Embryonic facial prominence (tissue), 1 donor: ENCODE results near the gene GLRA1.
"Not testable (repeated sequence)": the region's sequence is repeated elsewhere in the genome, so short reads cannot be mapped to it uniquely, and the experiment has no call there.

Experiments
- DNase-seq: peaks from one replicate; pipeline ENCODE4 v3.0.0-alpha.2; 2016; ENCODE audit errors: extremely low spot score

Gene GLRA1

GRCh38 chr5:151917904-151918303 lies 6.7 kb downstream of the GLRA1 start:
- DNase-seq: no peak

GRCh38 chr5:151913425-151913824 lies 11.2 kb downstream of the GLRA1 start:
- no peak for DNase-seq

- no peak for DNase-seq
These were observed 12.3 kb downstream of the GLRA1 start for GRCh38 chr5:151912360-151912759.

GRCh38 chr5:151911011-151911410 lies 13.6 kb downstream of the GLRA1 start:
- no peak for DNase-seq

- no peak for DNase-seq
These were observed 15.0 kb downstream of the GLRA1 start for GRCh38 chr5:151909628-151910027.

- no peak for DNase-seq
These were observed 18.4 kb downstream of the GLRA1 start for GRCh38 chr5:151906246-151906645.

- no peak for DNase-seq
These were observed 19.1 kb downstream of the GLRA1 start for GRCh38 chr5:151905557-151905961.

- DNase-seq: no peak
These were observed 19.7 kb downstream of the GLRA1 start for GRCh38 chr5:151904909-151905308.

GRCh38 chr5:151904127-151904526 lies 20.5 kb downstream of the GLRA1 start:
- DNase-seq: no peak

- DNase-seq: no peak
These were observed 21.4 kb downstream of the GLRA1 start for GRCh38 chr5:151903243-151903653.

GRCh38 chr5:151902215-151902614 lies 22.4 kb downstream of the GLRA1 start:
- DNase-seq: no peak

- DNase-seq: no peak
These were observed 23.0 kb downstream of the GLRA1 start for GRCh38 chr5:151901611-151902010.

GRCh38 chr5:151900891-151901290 lies 23.8 kb downstream of the GLRA1 start:
- no peak for DNase-seq

GRCh38 chr5:151899399-151899798 lies 25.3 kb downstream of the GLRA1 start:
- DNase-seq: no peak

GRCh38 chr5:151897896-151898295 lies 26.8 kb downstream of the GLRA1 start:
- DNase-seq: no peak

GRCh38 chr5:151897020-151897552 lies 27.6 kb downstream of the GLRA1 start:
- no peak for DNase-seq

GRCh38 chr5:151896031-151896691 lies 28.5 kb downstream of the GLRA1 start:
- no peak for DNase-seq

GRCh38 chr5:151895660-151896030 lies 29.0 kb downstream of the GLRA1 start:
- DNase-seq: no peak

- not testable (repeated sequence) for DNase-seq
These were observed 31.2 kb downstream of the GLRA1 start for GRCh38 chr5:151893485-151893884.

GRCh38 chr5:151892393-151892792 lies 32.3 kb downstream of the GLRA1 start:
- DNase-seq: no peak

- no peak for DNase-seq
These were observed 34.4 kb downstream of the GLRA1 start for GRCh38 chr5:151890299-151890698.

GRCh38 chr5:151889614-151890013 lies 35.0 kb downstream of the GLRA1 start:
- no peak for DNase-seq

GRCh38 chr5:151886546-151887275 lies 37.9 kb downstream of the GLRA1 start:
- DNase-seq: no peak
